NCI-H2227 (cell line): ENCODE results near the gene LRRC59.

Experiments
- DNase-seq: peaks from one replicate; lab custom pipeline; 2025; ENCODE audit not compliant: unreplicated experiment; lab: John Stamatoyannopoulos, UW

The LRRC59 gene

DNA sequence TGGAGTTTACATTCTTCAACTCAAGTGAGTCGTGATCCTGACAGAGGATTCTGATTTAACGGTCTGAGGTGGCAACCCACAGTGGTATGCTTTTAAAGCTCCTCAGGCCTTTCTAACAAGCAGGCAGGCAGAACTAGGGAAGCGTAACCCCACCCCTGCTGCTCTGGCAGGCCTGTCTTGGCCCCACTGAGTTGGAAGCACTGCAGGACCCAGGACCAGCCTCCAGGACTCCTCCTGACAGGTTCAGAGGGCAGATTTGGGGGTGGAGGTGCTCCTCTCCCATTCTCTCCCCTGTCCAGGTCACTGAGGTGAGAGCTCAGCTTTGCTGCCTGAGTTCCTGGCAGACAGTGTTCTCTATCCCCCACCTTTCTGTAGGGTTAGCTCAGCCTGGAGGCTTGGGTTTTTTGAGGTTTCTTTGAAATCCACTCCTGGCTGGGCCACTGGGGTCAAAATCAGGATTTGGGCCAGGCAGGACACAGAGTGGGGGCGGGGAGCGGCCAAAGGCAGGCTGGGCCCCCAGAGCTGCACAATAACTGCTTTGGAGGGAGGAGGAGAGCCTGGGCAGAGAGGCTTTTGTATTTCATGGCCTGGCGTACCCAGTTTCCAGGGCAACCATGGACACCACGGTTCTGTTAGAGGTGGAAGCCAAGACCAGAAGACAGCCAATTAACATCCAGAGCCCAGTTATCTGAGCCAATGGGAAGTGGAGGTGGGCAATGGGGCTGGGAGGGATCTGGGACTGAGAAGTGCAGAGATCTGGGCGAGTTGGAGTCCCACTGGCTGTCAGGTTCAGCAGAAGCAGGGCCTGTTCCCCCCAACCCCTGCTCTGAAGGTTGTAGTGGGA, 33.9 kb downstream of the LRRC59 start:
- peak; percentile 91 for DNase-seq

- no peak for DNase-seq
These were observed 34.7 kb downstream of the LRRC59 start for GRCh38 chr17:50362661-50363060.

GRCh38 chr17:50361561-50362480, 35.5 kb downstream of the LRRC59 start:
- peak; percentile 65 for DNase-seq

GRCh38 chr17:50360486-50361115, 36.7 kb downstream of the LRRC59 start:
- no peak for DNase-seq

GRCh38 chr17:50359998-50360461, 37.3 kb downstream of the LRRC59 start:
- no peak for DNase-seq

- DNase-seq: no peak
These were observed 38.2 kb downstream of the LRRC59 start for GRCh38 chr17:50359005-50359699.

GRCh38 chr17:50358177-50358576, 39.1 kb downstream of the LRRC59 start:
- no peak for DNase-seq

DNA sequence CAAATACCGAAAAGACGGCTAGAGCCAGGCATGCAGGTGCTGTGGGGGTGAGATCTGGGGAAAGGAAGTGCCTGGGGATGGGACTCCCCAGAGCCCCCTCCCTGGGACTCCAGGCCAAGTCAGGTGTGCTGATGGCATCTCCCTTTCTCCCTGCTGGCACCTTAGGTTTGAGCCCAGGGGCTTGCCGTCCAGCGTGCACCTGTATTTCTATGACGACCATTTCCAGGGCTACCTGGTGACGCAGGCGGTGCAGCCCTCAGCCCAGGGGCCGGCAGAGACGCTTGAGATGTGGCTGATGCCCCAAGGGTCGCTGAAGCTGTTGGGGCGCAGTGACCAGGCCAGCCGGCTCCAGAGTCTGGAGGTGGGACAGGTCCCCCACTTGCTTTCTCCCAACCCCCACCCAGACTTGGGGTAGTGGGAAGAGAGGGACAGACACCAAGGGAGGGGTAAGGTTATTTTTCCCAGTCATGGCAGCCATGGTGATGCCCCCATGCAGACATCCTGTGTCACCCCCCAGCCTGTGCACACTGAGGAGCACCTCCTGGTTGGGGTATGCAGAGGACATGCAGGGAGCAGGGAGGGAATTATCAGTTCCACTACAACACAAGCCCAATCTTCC, 40.3 kb downstream of the LRRC59 start:
- no peak for DNase-seq

- DNase-seq: no peak
These were observed 40.9 kb downstream of the LRRC59 start for GRCh38 chr17:50356418-50356817.

DNA sequence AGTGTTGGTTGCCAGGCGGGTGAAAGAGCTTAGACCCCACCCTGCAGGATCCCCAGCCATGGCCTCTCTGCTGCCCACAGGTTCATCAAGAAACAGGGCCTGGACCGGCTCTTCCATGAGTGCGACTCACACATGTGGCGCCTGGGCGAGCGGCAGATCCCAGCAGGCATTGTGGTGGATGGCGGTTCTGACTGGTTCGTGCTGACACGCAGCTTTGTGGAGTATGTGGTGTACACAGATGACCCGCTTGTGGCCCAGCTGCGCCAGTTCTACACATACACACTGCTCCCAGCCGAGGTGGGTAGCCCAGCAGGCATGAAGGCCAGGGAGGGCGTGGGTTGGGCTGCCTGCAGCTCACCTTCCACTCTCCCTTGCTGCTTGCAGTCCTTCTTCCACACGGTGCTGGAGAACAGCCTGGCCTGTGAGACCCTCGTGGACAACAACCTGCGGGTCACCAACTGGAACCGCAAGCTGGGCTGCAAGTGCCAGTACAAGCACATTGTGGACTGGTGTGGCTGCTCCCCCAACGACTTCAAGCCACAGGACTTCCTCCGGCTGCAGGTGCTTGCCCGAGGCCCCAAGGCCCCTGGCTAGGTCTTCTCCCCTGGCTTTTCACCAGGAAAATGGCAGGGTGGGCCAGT, 41.5 kb downstream of the LRRC59 start:
- no peak for DNase-seq

DNA sequence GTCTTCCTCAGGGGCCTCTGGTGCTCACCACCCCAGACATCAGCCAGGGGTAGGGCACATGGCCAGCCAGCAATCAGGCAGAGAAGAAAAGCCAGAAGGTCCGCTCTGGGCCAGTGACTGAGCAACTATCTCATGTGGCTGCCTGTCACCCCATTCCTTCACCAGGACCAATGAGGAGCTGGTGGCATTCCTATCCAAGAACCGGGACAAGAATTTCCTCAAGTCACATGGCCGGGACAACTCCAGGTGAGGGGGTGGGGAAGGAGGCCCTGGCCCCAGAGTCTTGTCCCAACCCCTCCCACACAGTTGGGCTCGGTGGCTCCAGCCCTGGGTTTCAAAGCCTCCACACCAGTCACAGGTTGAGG, 42.0 kb downstream of the LRRC59 start:
- DNase-seq: no peak

DNA sequence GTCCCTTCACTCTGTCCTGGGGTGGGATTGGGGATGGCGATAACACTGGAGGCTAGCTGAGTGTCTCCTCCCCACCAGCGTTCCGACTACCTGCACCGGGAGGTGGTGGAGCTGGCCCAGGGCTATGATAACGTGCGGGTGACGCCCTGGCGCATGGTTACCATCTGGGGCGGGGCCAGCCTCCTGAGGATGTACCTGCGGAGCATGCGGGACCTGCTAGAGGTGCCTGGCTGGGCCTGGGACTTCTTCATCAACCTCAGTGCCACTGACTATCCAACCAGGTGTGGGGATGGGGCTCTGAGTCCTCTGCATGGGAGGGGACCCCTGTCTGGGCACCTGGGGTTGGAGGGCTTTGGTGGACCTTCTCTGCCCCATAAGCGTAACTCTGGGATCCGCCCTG, 42.5 kb downstream of the LRRC59 start:
- DNase-seq: no peak

GRCh38 chr17:50354198-50354597, 43.1 kb downstream of the LRRC59 start:
- DNase-seq: no peak

- no peak for DNase-seq
These were observed 43.6 kb downstream of the LRRC59 start for GRCh38 chr17:50353600-50354195.

DNA sequence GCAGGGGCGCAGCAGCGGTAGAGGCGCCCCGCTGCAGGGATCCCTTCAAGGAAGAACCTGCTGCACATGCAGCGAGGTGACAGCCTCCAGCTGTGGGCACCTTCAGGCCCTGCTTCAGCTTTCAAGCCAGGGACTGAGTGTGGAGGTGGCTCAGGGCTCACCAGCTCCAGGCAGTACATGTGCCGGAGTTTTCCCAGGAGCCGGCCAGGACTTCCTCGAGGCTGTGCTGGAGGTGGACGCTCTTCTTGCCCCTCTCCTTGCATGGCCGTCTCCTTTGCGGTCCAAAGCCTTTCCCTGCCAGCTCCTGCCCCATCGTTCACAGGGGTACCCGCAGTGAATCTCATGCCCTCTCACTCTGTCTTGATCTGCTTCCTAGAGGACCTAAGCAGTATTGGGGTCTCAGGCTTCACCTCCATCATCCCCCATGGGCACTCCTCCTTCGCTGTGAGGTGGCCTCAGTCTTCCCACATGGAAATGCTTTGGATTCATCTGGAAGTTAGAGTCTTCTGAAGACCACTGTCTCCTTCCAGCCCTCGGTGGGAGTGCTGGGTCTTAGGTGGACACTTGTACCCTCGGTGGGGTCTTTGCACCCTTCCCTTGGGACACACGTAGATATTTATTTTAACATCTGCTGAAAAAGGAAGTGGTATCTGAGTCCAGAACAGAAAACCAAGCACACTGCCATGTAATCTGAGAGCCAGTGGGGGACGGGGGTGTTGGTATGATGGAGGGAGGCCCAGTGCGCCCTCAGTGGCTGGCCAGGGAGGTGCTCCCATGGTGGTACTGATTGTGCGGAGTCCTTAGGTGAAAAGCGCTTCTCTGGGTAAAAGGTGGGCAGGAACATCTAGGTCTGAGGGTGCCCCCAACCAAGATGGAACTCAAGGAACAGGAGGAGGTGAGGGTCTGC, 44.4 kb downstream of the LRRC59 start:
- no peak for DNase-seq

GRCh38 chr17:50352072-50352692, 45.1 kb downstream of the LRRC59 start:
- DNase-seq: no peak

DNA sequence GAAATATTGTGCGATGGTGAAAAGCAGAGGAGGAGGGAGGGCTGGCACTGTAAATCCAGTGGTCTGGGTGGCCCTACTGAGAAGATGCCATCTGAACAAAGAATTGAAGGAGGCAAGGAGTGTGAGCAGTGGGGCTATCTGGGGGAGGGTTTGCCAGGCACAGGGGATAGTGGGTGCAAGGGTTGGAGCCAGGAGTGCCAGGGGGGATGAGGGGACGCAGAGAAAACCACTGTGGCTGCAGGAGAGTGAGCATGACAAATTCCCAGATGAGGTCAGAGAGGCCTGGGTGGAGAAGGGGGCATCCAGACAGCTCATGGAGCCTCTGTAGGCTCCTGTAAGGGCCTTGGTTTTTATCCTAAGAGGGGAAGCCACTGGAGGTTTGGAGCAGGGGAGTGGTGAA, 46.6 kb downstream of the LRRC59 start:
- no peak for DNase-seq

GRCh38 chr17:50349243-50349600, 48.1 kb downstream of the LRRC59 start:
- no peak for DNase-seq
